ENCODE data around the gene MAGEA8. TPM values are rescaled to one million over a fixed set of nuclear protein-coding genes. Genes with fewer than 3 reads are reported as not detected.
"Not testable (repeated sequence)": the region's sequence is repeated elsewhere in the genome, so short reads cannot be mapped to it uniquely, and the experiment has no call there.

The MAGEA8 gene
- total RNA-seq, result not detected

- Histone ChIP-seq H3K9ac (ENCODE audit: low read depth in 2 of 2, low read length in 2 of 2) (no peak within 1 kb of the TSS), H3K4me1 (no peaks in the 10 kb centered on the region), H3K27ac (no peak within 1 kb of the TSS), H3K36me3 (no peaks in the 10 kb centered on the region), H3K9me3 (no peaks in the 10 kb centered on the region), H3K4me3 (no peak within 1 kb of the TSS), H3K27me3 (no peaks in the 10 kb centered on the region)
- TF ChIP-seq CTCF (IDR thresholded peaks at IDR 0.05), result no peak
- intact Hi-C loops (cut with DNase I), result no loop called here
- no peak for DNase-seq
Observed at GRCh38 chrX:149881081-149881711, at the start of gene MAGEA8. Gene MAGEA8, plus strand, starts transcription at chrX:149881183. Its CDS starts 3,090 bp downstream, at chrX:149884273.

- DNase-seq, result no peak
- Histone ChIP-seq H3K9ac (ENCODE audit: low read depth in 2 of 2, low read length in 2 of 2) (no peak overlapping the region), H3K4me3 (no peak overlapping the region), H3K36me3 (no peaks in the 10 kb centered on the region), H3K27ac (no peak overlapping the region), H3K4me1 (no peaks in the 10 kb centered on the region), H3K9me3 (no peaks in the 10 kb centered on the region), H3K27me3 (no peaks in the 10 kb centered on the region)
- intact Hi-C loops (cut with DNase I), result no loop called here
- no peak for TF ChIP-seq CTCF (IDR thresholded peaks at IDR 0.05)
Observed at GRCh38 chrX:149831473-149831872, 49.5 kb upstream of the MAGEA8 start.

GRCh38 chrX:149836728-149837127, 44.3 kb upstream of the MAGEA8 start:
- intact Hi-C loops (cut with DNase I); DNase-seq; H3K4me3 ChIP-seq; H3K9me3 ChIP-seq; H3K36me3 ChIP-seq; H3K4me1 ChIP-seq; H3K27ac ChIP-seq; H3K9ac ChIP-seq (ENCODE audit: low read depth in 2 of 2, low read length in 2 of 2); H3K27me3 ChIP-seq: not testable (repeated sequence)

- H3K9me3 ChIP-seq, result no peaks in the 10 kb centered on the region
- no peak overlapping the region for H3K27ac ChIP-seq
- no peak for TF ChIP-seq CTCF (IDR thresholded peaks at IDR 0.05)
- H3K4me1 ChIP-seq, result no peaks in the 10 kb centered on the region
- no peak overlapping the region for H3K9ac ChIP-seq (ENCODE audit: low read depth in 2 of 2, low read length in 2 of 2)
- no peaks in the 10 kb centered on the region for H3K36me3 ChIP-seq
- H3K4me3 ChIP-seq, result no peak overlapping the region
- peaks cover 4% of the 10 kb centered on the region for H3K27me3 ChIP-seq
- intact Hi-C loops (cut with DNase I), result no loop called here
- DNase-seq, result no peak
Observed at GRCh38 chrX:149837167-149837566, 43.8 kb upstream of the MAGEA8 start.

- Histone ChIP-seq H3K9me3 (no peaks in the 10 kb centered on the region), H3K27me3 (peaks cover 4% of the 10 kb centered on the region), H3K27ac (no peak overlapping the region), H3K9ac (ENCODE audit: low read depth in 2 of 2, low read length in 2 of 2) (no peak overlapping the region), H3K4me3 (no peak overlapping the region), H3K4me1 (no peaks in the 10 kb centered on the region), H3K36me3 (no peaks in the 10 kb centered on the region)
- no peak for TF ChIP-seq CTCF (IDR thresholded peaks at IDR 0.05)
- DNase-seq, result no peak
- intact Hi-C loops (cut with DNase I), result no loop called here
Observed at GRCh38 chrX:149837639-149838038, 43.3 kb upstream of the MAGEA8 start.

GRCh38 chrX:149841929-149842328, 39.1 kb upstream of the MAGEA8 start:
- peaks cover 4% of the 10 kb centered on the region for H3K27me3 ChIP-seq
- no peak overlapping the region for H3K9ac ChIP-seq (ENCODE audit: low read depth in 2 of 2, low read length in 2 of 2)
- H3K9me3 ChIP-seq, result no peaks in the 10 kb centered on the region
- DNase-seq, result no peak
- no peak overlapping the region for H3K27ac ChIP-seq
- TF ChIP-seq CTCF (IDR thresholded peaks at IDR 0.05), result no peak
- no peak overlapping the region for H3K4me3 ChIP-seq
- H3K36me3 ChIP-seq, result no peaks in the 10 kb centered on the region
- intact Hi-C loops (cut with DNase I), result no loop called here
- no peaks in the 10 kb centered on the region for H3K4me1 ChIP-seq

All from colonic mucosa (tissue), 4 donors.